ENCODE results near the gene GID4.

Gene GID4

GRCh38 chr17:18066866-18067265 is 27.7 kb downstream of the GID4 start:
- no peak overlapping the region for H2AK5ac ChIP-seq (ENCODE audit: low read length)
- H3K4me3 ChIP-seq (ENCODE audit: low read depth, low read length), result no peak overlapping the region
- H3K14ac ChIP-seq (ENCODE audit: low read length), result no peak overlapping the region
- H3K4me1 ChIP-seq (ENCODE audit: control insufficient read depth in 1 of 2, insufficient read depth in 2 of 2, low read length in 2 of 2), result no peaks in the 10 kb centered on the region
- no peak overlapping the region for H4K12ac ChIP-seq (ENCODE audit: low read depth, low read length)
- no peak overlapping the region for H3K27ac ChIP-seq (ENCODE audit: low read depth, low read length)
- no peaks in the 10 kb centered on the region for H3K27me3 ChIP-seq (ENCODE audit: insufficient read depth, low read length)
- no peak overlapping the region for H3K4ac ChIP-seq (ENCODE audit: low read depth, low read length)
- H2AFZ ChIP-seq (ENCODE audit: insufficient read depth, low read length, poor library complexity), result no peak overlapping the region
- peaks cover 13 to 18% of the 10 kb centered on the region in 2 experiments for H3K36me3 ChIP-seq (ENCODE audit: control insufficient read depth in 1 of 2, insufficient read depth in 2 of 2, low read length in 2 of 2)
- H3K79me1 ChIP-seq (ENCODE audit: low read length), result no peaks in the 10 kb centered on the region
- H3K23ac ChIP-seq (ENCODE audit: low read length), result no peak overlapping the region
- H3K4me2 ChIP-seq (ENCODE audit: low read length), result no peak overlapping the region
- no peak overlapping the region for H3K18ac ChIP-seq (ENCODE audit: low read length)
- no peak overlapping the region for H2BK120ac ChIP-seq (ENCODE audit: insufficient read depth, low read length, poor library complexity)
- DNase-seq, result no peak
- H3K79me2 ChIP-seq (ENCODE audit: control insufficient read depth, insufficient read depth, low read length, poor library complexity), result no peaks in the 10 kb centered on the region
- no peak overlapping the region for H3K9ac ChIP-seq (ENCODE audit: low read length)
- H3K9me3 ChIP-seq (ENCODE audit: insufficient read depth, low read depth, low read length), result no peaks in the 10 kb centered on the region
- no peak overlapping the region for H2BK12ac ChIP-seq (ENCODE audit: low read length)
- H2BK5ac ChIP-seq (ENCODE audit: low read depth, low read length, poor library complexity), result no peak overlapping the region
- WGBS (ENCODE audit: extremely low coverage, insufficient coverage, insufficient read length), result no CpG with 5 or more reads among the region's 4 CpGs
- no peak overlapping the region for H4K8ac ChIP-seq (ENCODE audit: low read depth, low read length)
- no peak overlapping the region for H4K91ac ChIP-seq (ENCODE audit: low read depth, low read length)

- no peak overlapping the region for H4K8ac ChIP-seq (ENCODE audit: low read depth, low read length)
Measured at GRCh38 chr17:18069101-18069500, 29.9 kb downstream of the GID4 start.

GRCh38 chr17:18070861-18071340 is 31.7 kb downstream of the GID4 start:
- no peaks in the 10 kb centered on the region for H3K79me1 ChIP-seq (ENCODE audit: low read length)
- WGBS (ENCODE audit: extremely low coverage, insufficient coverage, insufficient read length), result no CpG with 5 or more reads among the region's 8 CpGs

More at GRCh38 chr17:18069101-18069500, 29.9 kb downstream of the GID4 start:
- H3K9ac ChIP-seq (ENCODE audit: low read length), result no peak overlapping the region
- no peak overlapping the region for H2BK12ac ChIP-seq (ENCODE audit: low read length)
- H2AFZ ChIP-seq (ENCODE audit: insufficient read depth, low read length, poor library complexity), result no peak overlapping the region
- H3K79me1 ChIP-seq (ENCODE audit: low read length), result no peaks in the 10 kb centered on the region
- H3K27ac ChIP-seq (ENCODE audit: low read depth, low read length), result no peak overlapping the region
- H3K18ac ChIP-seq (ENCODE audit: low read length), result no peak overlapping the region
- H3K4me2 ChIP-seq (ENCODE audit: low read length), result no peak overlapping the region
- H4K12ac ChIP-seq (ENCODE audit: low read depth, low read length), result no peak overlapping the region
- no peak overlapping the region for H3K14ac ChIP-seq (ENCODE audit: low read length)
- no peak overlapping the region for H4K91ac ChIP-seq (ENCODE audit: low read depth, low read length)
- no CpG with 5 or more reads among the region's 2 CpGs for WGBS (ENCODE audit: extremely low coverage, insufficient coverage, insufficient read length)
- no peaks in the 10 kb centered on the region for H3K9me3 ChIP-seq (ENCODE audit: insufficient read depth, low read depth, low read length)
- H3K27me3 ChIP-seq (ENCODE audit: insufficient read depth, low read length), result no peaks in the 10 kb centered on the region
- no peak overlapping the region for H3K23ac ChIP-seq (ENCODE audit: low read length)
- no peak overlapping the region for H2AK5ac ChIP-seq (ENCODE audit: low read length)
- H3K4me3 ChIP-seq (ENCODE audit: low read depth, low read length), result no peak overlapping the region
- no peaks in the 10 kb centered on the region for H3K4me1 ChIP-seq (ENCODE audit: control insufficient read depth in 1 of 2, insufficient read depth in 2 of 2, low read length in 2 of 2)
- no peaks in the 10 kb centered on the region for H3K79me2 ChIP-seq (ENCODE audit: control insufficient read depth, insufficient read depth, low read length, poor library complexity)
- no peak overlapping the region for H2BK5ac ChIP-seq (ENCODE audit: low read depth, low read length, poor library complexity)
- H3K4ac ChIP-seq (ENCODE audit: low read depth, low read length), result no peak overlapping the region
- H3K36me3 ChIP-seq (ENCODE audit: control insufficient read depth in 1 of 2, insufficient read depth in 2 of 2, low read length in 2 of 2), result peaks cover 9 to 15% of the 10 kb centered on the region in 2 experiments
- DNase-seq, result no peak
- no peak overlapping the region for H2BK120ac ChIP-seq (ENCODE audit: insufficient read depth, low read length, poor library complexity)

GRCh38 chr17:18071751-18072150 is 32.5 kb downstream of the GID4 start:
- no peaks in the 10 kb centered on the region for H3K27me3 ChIP-seq (ENCODE audit: insufficient read depth, low read length)
- peaks cover 3% of the 10 kb centered on the region in 2 experiments for H3K36me3 ChIP-seq (ENCODE audit: control insufficient read depth in 1 of 2, insufficient read depth in 2 of 2, low read length in 2 of 2)
- no peak overlapping the region for H3K23ac ChIP-seq (ENCODE audit: low read length)
- H2BK5ac ChIP-seq (ENCODE audit: low read depth, low read length, poor library complexity), result no peak overlapping the region
- H3K79me1 ChIP-seq (ENCODE audit: low read length), result no peaks in the 10 kb centered on the region
- H3K4me2 ChIP-seq (ENCODE audit: low read length), result no peak overlapping the region
- H2AFZ ChIP-seq (ENCODE audit: insufficient read depth, low read length, poor library complexity), result no peak overlapping the region
- H3K4me3 ChIP-seq (ENCODE audit: low read depth, low read length), result no peak overlapping the region
- DNase-seq, result no peak
- H3K14ac ChIP-seq (ENCODE audit: low read length), result no peak overlapping the region
- H3K4ac ChIP-seq (ENCODE audit: low read depth, low read length), result no peak overlapping the region
- H3K9ac ChIP-seq (ENCODE audit: low read length), result no peak overlapping the region
- H2BK12ac ChIP-seq (ENCODE audit: low read length), result no peak overlapping the region
- no peaks in the 10 kb centered on the region for H3K4me1 ChIP-seq (ENCODE audit: control insufficient read depth in 1 of 2, insufficient read depth in 2 of 2, low read length in 2 of 2)
- no peak overlapping the region for H4K12ac ChIP-seq (ENCODE audit: low read depth, low read length)
- no peak overlapping the region for H3K27ac ChIP-seq (ENCODE audit: low read depth, low read length)
- no peak overlapping the region for H4K8ac ChIP-seq (ENCODE audit: low read depth, low read length)
- H2BK120ac ChIP-seq (ENCODE audit: insufficient read depth, low read length, poor library complexity), result no peak overlapping the region
- no peak overlapping the region for H2AK5ac ChIP-seq (ENCODE audit: low read length)
- no peaks in the 10 kb centered on the region for H3K9me3 ChIP-seq (ENCODE audit: insufficient read depth, low read depth, low read length)
- no peak overlapping the region for H3K18ac ChIP-seq (ENCODE audit: low read length)
- no peaks in the 10 kb centered on the region for H3K79me2 ChIP-seq (ENCODE audit: control insufficient read depth, insufficient read depth, low read length, poor library complexity)
- H4K91ac ChIP-seq (ENCODE audit: low read depth, low read length), result no peak overlapping the region

More at GRCh38 chr17:18070861-18071340, 31.7 kb downstream of the GID4 start:
- no peak overlapping the region for H2AFZ ChIP-seq (ENCODE audit: insufficient read depth, low read length, poor library complexity)
- no peak overlapping the region for H2BK120ac ChIP-seq (ENCODE audit: insufficient read depth, low read length, poor library complexity)
- no peak overlapping the region for H4K91ac ChIP-seq (ENCODE audit: low read depth, low read length)
- H2AK5ac ChIP-seq (ENCODE audit: low read length), result no peak overlapping the region
- no peaks in the 10 kb centered on the region for H3K9me3 ChIP-seq (ENCODE audit: insufficient read depth, low read depth, low read length)
- no peak overlapping the region for H4K8ac ChIP-seq (ENCODE audit: low read depth, low read length)
- H3K79me2 ChIP-seq (ENCODE audit: control insufficient read depth, insufficient read depth, low read length, poor library complexity), result no peaks in the 10 kb centered on the region
- H3K4ac ChIP-seq (ENCODE audit: low read depth, low read length), result no peak overlapping the region
- no peak overlapping the region for H3K4me2 ChIP-seq (ENCODE audit: low read length)
- no peak overlapping the region for H3K9ac ChIP-seq (ENCODE audit: low read length)
- no peak overlapping the region for H2BK5ac ChIP-seq (ENCODE audit: low read depth, low read length, poor library complexity)
- H3K4me1 ChIP-seq (ENCODE audit: control insufficient read depth in 1 of 2, insufficient read depth in 2 of 2, low read length in 2 of 2), result no peaks in the 10 kb centered on the region
- no peak overlapping the region for H3K4me3 ChIP-seq (ENCODE audit: low read depth, low read length)
- H3K23ac ChIP-seq (ENCODE audit: low read length), result no peak overlapping the region
- no peak overlapping the region for H2BK12ac ChIP-seq (ENCODE audit: low read length)
- no peak overlapping the region for H4K12ac ChIP-seq (ENCODE audit: low read depth, low read length)
- no peaks in the 10 kb centered on the region for H3K27me3 ChIP-seq (ENCODE audit: insufficient read depth, low read length)
- peaks cover 3 to 6% of the 10 kb centered on the region in 2 experiments for H3K36me3 ChIP-seq (ENCODE audit: control insufficient read depth in 1 of 2, insufficient read depth in 2 of 2, low read length in 2 of 2)
- no peak overlapping the region for H3K27ac ChIP-seq (ENCODE audit: low read depth, low read length)
- no peak overlapping the region for H3K14ac ChIP-seq (ENCODE audit: low read length)
- no peak overlapping the region for H3K18ac ChIP-seq (ENCODE audit: low read length)
- DNase-seq, result no peak
